Mammary epithelial cell (primary cell): ENCODE measurements around the gene ZBTB46.

Experiments
- EZH2 ChIP-seq: IDR thresholded peaks from 2 replicates; pipeline ENCODE4 v1.6.1; 2012; ENCODE audit warnings: low read length, inconsistent platforms, borderline replicate concordance
- TF ChIP-seq, protein P1 (sequence below), 2 donors: IDR thresholded peaks in 1 of 2; conservative IDR thresholded peaks in 1 of 2; 2 replicates each; pipeline ENCODE4 v1.5.1; 2011 to 2012; ENCODE audit warnings: inconsistent platforms in 2 of 2, low read length in 2 of 2, mild to moderate bottlenecking in 2 of 2, control low read depth in 1 of 2, low read depth in 1 of 2; ENCODE audit not compliant: insufficient read depth in 1 of 2; ENCODE audit errors: extremely low read depth in 1 of 2

DNA sequence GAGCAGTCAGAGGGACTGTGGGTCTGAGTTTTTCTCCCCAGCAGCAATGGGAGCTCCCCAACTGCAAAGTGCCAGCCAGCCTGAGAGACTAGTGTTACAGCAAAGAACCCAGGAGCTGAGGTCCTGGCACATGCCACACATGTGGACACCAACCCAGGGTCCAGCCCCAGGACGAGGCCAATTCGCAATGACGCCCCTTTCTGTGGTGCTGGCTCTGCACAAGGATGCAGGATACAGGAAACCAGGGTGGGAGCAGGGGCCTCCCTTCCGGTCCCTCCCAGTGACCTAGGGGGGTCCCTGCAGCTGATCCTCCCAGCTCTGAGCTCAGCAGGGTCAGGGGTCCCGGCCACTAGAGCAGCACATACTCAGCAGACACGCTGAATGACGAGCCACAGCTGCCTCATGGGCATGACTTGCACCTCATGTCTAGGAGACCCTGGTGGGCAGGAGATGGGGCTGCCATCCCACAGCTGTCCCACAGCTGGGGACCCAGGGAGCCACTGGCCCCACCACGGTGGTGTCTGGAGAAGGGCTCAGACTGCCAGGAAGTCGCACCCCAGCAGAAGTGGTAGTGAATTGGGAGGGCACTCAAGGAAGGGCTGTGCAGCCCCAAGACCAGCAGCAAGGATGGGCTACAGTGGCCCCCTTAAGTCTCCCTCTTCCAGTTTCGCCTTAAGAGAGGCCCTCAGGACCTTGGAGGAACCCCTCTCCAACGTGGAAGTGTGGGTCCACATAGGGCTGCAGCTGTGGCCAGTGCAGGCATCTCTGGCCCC is 126.9 kb downstream of the ZBTB46 start:
- TF ChIP-seq EZH2, result no peak
- TF ChIP-seq, protein P1, sequence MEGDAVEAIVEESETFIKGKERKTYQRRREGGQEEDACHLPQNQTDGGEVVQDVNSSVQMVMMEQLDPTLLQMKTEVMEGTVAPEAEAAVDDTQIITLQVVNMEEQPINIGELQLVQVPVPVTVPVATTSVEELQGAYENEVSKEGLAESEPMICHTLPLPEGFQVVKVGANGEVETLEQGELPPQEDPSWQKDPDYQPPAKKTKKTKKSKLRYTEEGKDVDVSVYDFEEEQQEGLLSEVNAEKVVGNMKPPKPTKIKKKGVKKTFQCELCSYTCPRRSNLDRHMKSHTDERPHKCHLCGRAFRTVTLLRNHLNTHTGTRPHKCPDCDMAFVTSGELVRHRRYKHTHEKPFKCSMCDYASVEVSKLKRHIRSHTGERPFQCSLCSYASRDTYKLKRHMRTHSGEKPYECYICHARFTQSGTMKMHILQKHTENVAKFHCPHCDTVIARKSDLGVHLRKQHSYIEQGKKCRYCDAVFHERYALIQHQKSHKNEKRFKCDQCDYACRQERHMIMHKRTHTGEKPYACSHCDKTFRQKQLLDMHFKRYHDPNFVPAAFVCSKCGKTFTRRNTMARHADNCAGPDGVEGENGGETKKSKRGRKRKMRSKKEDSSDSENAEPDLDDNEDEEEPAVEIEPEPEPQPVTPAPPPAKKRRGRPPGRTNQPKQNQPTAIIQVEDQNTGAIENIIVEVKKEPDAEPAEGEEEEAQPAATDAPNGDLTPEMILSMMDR (conservative IDR thresholded peaks at IDR 0.05 in 1 of 2, IDR thresholded peaks at IDR 0.05 in 1 of 2; ENCODE audit: extremely low read depth in 1 of 2, insufficient read depth in 1 of 2, low read depth in 1 of 2, low read length in 2 of 2), result no peak
